Measurements from ENCODE around the gene SHMT2.
A peak's percentile ranks its signal among the peaks of the same experiment; 100 is the strongest.

Gene SHMT2

DNA sequence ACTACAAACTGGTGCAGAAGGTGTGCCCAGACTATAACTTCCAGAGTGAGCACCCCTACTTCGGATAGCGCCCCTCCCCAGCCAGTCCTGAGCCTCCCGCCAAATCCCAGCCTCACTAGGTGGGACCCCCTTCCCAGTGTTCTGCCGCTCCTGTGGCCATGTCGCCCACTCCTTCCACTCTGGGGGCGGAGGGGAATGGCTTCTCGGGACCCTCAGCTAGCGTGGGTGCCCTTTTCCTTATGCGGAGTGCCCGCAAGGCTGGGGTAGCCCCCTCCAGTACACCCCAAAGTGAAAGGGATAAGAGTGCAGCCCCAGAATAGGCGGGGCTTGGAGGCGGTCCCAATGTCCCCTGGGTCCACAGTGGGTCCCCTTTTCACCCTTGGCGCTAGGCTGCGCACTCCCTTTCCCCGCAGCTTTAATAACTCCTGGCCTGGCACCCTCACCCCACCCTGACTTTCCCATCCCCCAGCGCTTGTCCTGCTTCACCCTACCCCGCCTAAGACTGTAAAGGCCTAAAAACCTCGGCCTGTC, 3.8 kb upstream of the SHMT2 start:
- no peak for DNase-seq (ENCODE audit: low read depth)
- TF ChIP-seq, protein P1, sequence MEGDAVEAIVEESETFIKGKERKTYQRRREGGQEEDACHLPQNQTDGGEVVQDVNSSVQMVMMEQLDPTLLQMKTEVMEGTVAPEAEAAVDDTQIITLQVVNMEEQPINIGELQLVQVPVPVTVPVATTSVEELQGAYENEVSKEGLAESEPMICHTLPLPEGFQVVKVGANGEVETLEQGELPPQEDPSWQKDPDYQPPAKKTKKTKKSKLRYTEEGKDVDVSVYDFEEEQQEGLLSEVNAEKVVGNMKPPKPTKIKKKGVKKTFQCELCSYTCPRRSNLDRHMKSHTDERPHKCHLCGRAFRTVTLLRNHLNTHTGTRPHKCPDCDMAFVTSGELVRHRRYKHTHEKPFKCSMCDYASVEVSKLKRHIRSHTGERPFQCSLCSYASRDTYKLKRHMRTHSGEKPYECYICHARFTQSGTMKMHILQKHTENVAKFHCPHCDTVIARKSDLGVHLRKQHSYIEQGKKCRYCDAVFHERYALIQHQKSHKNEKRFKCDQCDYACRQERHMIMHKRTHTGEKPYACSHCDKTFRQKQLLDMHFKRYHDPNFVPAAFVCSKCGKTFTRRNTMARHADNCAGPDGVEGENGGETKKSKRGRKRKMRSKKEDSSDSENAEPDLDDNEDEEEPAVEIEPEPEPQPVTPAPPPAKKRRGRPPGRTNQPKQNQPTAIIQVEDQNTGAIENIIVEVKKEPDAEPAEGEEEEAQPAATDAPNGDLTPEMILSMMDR (IDR thresholded peaks at IDR 0.05; ENCODE audit: low read depth, low read length, missing control alignments), result no peak
- H3K4me3 ChIP-seq (ENCODE audit: low read depth, low read length), result no peak overlapping the region

DNA sequence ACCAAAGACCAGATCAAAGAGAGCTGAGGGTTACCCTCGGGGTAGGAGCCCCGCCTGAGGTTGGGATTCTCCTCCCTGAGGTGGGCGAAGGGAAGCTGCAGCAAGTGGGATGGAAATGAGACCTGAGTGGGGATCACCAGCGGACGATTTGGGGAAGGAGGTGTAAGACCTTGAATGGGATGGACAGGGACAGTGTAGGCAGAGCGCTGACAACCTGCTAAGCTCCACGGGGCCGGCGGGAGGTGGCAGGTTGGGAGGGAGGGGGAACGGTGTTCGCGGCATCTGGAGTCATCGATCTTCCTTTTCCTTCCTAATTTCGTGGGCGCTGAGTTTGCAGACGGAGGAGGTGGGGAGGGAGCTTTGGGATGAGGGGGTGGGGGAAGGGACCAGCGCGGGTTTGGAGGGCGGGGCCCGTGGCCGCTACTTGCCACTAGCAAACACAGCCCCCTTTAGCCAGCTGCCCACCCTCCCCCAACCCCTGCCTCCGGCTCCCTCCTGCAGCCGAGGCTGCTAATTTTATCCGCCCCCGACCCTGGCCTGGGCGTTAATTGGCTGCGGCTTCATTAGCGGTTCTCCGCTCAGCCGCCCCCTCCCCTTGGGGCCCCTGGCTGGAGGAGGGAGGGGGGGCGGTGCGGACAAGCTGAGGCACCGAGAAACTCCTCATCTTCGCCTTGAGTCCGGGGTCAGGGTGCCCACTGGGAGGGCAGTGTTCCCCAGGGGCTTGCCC, 2.8 kb upstream of the SHMT2 start:
- H3K4me3 ChIP-seq (ENCODE audit: low read depth, low read length), result no peak overlapping the region; the same call in 1 of the 2 replicates
- TF ChIP-seq, protein P1 (IDR thresholded peaks at IDR 0.05; ENCODE audit: low read depth, low read length, missing control alignments), result no peak
- no peak for DNase-seq (ENCODE audit: low read depth)

DNA sequence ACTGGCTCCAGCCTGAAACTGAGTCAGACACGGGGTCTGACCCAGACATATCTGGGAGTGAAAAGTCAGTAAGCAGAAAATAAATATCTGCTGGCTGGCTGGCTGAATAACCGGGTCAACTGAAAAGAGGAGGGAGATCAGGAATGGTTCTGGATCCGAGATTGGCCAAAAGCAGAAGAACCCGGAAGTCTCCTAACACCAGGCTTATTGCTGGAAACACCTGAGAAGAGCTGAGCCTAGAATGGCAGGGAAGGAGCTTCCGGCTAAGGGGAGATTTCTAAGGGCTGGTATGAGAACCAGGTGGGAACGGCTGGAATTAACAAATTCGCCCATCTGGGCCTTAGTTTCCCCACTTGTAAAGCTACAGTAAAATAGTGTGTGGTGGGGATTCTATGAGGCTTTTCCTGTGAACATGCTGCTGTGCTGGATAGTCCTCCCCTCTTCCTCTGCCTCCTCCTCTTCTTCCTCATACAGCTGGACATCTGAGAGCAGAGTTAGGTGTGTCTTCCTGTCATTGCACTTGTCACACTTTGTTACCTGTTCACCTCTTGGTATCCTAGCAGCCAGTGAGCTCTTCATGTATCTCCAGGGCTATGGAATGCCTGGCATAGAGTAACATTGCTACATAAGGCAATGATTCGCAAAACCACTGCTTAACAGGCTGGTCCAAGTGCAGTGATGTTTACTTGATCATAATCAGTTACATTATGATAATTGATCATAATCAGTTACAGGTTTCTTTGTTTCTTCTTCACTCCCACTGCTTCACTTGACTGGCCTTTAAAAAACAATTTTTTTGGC, 2.0 kb upstream of the SHMT2 start:
- TF ChIP-seq, protein P1 (IDR thresholded peaks at IDR 0.05; ENCODE audit: low read depth, low read length, missing control alignments), result no peak
- DNase-seq (ENCODE audit: low read depth), result no peak
- H3K4me3 ChIP-seq (ENCODE audit: low read depth, low read length), result no peak overlapping the region; the same call in 1 of the 2 replicates

DNA sequence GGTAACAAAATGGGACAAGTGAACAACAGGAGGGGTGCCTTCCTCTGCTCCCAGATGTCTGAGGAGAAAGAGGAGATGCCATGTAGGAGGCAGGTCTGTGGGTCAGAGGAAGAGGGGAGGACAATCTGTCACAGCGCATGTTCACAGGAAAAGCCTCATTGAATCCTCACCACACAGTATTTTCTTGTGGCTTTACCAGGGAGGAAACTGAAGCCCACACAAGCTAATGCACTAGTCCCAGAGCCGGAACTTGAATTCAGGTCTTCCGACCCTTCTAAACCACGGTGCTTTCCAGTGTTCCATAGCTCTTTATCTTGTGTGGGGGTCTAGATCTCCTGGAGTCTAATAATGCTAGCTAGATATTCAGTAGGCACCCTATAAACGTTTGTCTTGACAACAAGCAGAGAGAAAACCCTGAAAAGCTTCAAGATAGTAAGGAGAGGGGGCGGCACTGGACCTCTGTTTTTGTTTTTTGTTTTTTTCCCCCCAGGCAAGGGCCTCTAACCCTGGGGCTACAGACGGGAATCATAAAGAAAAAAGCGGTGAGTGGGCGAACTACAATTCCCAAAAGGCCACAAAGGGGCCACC, 371 bp upstream of the SHMT2 start:
- H3K4me3 ChIP-seq (ENCODE audit: low read depth, low read length), result peak overlapping the region; percentile 79
- no peak for DNase-seq (ENCODE audit: low read depth)
- TF ChIP-seq, protein P1 (IDR thresholded peaks at IDR 0.05; ENCODE audit: low read depth, low read length, missing control alignments), result no peak

DNA sequence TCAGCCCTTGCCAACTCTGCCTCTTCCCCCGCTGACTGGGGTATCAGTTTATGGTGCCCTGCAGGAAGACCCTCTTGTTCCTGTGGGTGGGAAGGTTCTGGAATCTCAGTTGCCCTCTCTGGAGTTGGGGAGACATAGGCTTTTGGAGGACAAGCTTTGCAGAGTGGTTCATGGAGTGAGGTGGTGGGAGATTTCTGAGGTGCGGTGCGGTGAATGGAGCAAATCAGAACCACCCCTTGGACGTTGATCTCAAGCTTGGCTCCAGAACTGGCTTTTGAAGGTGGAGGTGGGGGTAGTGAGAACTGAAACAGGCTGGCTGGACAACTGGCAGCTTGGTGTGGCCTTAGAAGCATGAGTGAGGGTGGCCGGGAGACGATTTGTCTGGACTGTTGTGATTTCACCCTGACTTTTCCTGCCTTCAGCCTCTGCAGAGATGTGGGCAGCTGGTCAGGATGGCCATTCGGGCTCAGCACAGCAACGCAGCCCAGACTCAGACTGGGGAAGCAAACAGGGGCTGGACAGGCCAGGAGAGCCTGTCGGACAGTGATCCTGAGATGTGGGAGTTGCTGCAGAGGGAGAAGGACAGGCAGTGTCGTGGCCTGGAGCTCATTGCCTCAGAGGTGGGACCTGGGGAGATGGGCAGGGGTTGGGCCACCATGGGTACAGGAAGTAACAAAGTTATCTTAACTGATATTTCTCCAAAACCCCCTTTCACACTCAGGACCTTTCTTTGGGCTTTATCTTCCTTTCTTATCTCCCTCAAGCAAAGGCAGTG, 1.1 kb downstream of the SHMT2 start:
- TF ChIP-seq, protein P1 (IDR thresholded peaks at IDR 0.05; ENCODE audit: low read depth, low read length, missing control alignments), result no peak
- peak overlapping the region; percentile 79 for H3K4me3 ChIP-seq (ENCODE audit: low read depth, low read length)
- no peak for DNase-seq (ENCODE audit: low read depth)

DNA sequence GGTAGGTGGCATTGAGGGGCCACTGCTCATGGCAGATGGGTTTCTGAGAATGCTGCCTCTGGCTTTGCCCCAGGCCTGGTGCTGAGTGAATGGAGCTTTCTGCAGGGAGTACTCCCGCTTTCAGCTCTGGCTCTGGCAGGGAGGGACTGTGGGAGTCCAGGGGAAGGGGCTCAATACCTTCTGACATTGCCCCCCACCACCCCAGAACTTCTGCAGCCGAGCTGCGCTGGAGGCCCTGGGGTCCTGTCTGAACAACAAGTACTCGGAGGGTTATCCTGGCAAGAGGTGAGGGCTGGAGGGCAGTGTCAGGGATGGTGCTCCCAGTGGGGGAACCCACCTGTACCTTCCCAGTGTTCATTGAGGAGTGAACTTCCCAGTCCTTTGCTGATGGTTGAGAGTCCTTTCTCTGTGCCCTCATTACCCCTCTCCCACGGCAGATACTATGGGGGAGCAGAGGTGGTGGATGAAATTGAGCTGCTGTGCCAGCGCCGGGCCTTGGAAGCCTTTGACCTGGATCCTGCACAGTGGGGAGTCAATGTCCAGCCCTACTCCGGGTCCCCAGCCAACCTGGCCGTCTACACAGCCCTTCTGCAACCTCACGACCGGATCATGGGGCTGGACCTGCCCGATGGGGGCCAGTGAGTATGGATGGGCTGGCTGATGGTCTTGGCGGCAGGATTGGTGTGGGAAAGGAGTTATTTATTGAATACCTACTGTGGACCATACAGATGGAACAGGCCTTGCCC, 1.9 kb downstream of the SHMT2 start:
- TF ChIP-seq, protein P1 (IDR thresholded peaks at IDR 0.05; ENCODE audit: low read depth, low read length, missing control alignments), result no peak

More for the DNA sequence above, 1.9 kb downstream of the SHMT2 start:
- no peak for DNase-seq (ENCODE audit: low read depth)
- H3K4me3 ChIP-seq (ENCODE audit: low read depth, low read length), result peak overlapping the region; percentile 79

Data from GM12864 (cell line).